GM21528 (cell line): ENCODE measurements around the gene B4GALT6.

Experiments used
- ATAC-seq: cut with Tn5 transposase; IDR thresholded peaks from one replicate; pipeline ENCODE4 v1.9.1; 2021; ENCODE audit warnings: mild to moderate bottlenecking, moderate library complexity; ENCODE audit not compliant: unreplicated experiment, low FRiP score

The B4GALT6 gene

DNA sequence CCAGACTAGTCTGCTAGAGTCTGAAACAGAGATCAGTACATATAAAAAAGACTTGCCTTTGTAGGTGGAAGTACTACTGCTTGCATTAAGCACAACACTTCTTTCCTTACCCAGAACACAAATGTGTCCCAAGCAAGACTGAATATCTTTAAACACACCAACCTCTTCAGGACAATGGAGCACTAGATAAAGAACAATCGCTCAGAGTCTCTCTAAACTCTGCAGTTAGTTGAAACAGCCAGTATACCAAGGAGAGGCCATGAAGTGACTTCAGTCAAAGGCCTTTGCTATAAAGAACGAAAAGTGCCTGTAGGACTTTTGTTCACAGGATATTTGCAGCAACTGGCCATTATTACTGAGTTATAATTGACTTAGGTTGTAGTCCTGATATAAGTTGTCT lies 9.9 kb upstream of the B4GALT6 start:
- ATAC-seq, result no peak

GRCh38 chr18:31688606-31689005 lies 4.2 kb upstream of the B4GALT6 start:
- ATAC-seq, result no peak

GRCh38 chr18:31686986-31687928 lies 2.9 kb upstream of the B4GALT6 start:
- ATAC-seq, result no peak

DNA sequence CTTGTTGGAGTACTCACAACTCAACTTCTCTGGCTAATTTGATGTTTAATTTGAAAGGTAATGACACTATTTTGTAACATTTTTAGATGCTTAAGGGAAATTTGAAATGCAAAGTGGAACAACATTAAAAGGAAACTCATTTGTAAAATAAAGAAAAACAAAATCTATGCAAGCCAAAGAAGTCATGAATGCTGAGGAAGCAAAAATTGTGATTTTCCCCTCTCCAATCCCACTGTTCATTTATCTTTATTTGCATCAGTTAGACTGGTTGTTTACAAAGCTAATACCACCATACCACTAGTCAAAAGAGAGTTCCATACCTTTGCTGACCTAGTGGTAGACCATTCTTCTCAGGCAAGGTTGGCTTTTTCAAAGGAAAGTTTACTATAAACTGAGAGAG lies 2.2 kb upstream of the B4GALT6 start:
- ATAC-seq, result no peak

DNA sequence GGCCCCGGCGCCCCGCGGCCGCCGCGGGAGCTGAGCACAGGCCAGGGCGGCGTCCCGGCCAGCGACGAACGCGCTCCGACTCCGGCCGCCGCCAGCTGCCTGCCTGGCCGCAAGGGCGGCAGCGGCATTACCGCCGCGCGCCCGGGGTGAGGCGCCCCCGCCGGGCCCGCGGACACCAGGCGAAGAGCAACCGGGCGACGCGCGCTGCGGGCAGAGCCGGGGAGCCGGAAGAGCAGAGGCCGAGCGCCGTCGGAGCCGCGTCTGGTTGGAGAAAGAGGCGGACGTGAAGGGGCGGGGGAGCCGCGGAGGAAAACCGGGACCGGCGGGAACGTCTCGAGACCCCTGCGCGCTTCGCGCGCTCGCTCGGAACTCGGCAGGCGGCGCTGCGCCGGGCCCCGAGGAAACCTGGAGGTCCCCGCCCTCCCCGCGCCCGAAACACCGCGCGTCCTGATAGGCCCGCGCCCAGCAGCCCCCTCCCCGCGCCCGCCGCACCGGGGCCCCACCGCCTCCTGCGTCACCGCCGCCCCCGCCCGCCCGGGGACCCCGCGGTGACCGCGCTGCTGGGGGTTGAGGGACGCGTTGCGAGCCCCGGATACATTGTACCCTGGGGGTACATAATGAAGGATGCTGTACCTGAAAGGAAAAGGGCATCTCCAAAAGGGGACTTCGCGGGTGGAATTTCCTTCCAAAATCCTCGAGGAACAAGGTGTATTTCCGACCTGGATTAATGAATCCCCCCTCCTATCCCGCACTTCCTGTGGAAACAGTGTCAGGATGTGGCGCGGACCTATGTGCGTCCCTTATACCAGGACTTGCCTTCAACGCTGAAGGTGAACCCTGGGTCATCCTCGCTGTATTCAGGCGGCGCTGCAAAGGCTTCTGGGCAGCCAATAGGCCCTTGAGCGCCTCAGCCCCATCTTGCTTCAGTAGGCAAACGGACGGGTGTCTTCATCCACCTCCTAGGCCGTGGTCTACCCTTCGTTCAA lies 1.0 kb upstream of the B4GALT6 start:
- peak; percentile 77 for ATAC-seq

DNA sequence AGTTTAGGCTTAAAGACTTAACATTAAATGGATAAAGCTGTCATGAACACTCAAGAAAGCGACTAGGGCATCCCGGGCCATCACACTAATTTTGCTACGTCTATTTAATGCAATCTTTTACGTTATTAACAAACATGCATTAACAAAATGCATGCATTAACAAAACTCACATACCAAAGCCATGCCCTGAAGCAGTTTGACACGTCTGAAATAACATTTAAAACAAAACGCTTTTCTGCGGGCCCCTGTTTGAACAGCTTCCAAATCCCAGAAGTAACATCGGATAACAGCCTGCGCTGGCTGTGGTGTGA lies 458 bp downstream of the B4GALT6 start:
- no peak for ATAC-seq

GRCh38 chr18:31683106-31683505 lies 1.3 kb downstream of the B4GALT6 start:
- ATAC-seq, result no peak

- ATAC-seq, result no peak
These were observed 3.4 kb downstream of the B4GALT6 start for GRCh38 chr18:31680831-31681568.

DNA sequence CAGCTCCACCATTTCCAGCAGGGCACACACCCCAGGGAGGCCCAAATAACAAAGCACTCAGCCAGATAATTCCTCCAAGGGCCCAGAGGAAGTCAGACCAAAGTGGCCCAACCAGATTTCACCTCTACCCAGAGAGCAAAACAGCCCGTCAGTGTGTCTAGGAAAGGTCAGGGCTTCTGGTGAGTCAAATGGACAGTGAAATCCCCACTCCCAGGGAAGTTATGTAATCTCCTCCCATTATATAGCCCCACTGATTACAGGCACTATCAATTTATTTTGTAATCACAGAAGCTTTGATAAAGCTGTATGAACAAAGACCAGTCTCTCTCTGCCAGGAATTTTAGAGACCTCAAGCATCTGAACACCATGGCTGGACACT lies 4.0 kb downstream of the B4GALT6 start:
- no peak for ATAC-seq

GRCh38 chr18:31679791-31680432 lies 4.5 kb downstream of the B4GALT6 start:
- no peak for ATAC-seq

DNA sequence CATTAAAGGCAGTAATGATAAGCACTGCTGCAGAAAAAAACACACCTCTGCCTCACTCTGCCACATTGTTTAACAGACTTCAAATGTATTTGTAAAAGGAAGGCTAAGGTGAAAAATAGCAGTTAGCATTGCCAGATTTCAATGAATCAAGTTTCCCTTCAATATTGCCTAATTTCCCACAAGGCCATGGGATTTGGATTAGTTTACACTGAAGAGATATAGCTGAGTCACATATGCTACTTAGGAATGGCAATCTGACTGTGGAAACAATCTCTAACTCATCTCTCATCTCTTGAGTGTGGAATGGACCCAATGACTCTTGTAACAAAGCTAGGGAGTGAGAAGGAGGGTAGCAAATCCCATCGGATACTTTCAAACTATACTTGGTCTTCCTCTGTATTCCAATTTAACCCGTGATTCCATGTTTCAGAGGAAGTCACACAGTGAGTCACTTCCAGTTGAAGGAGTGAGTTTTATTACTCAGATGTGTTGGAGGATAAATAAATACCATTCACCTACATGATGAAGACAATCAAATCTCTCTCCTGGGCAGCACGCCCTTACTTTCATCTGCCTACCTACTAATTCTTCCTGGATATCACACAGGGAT lies 5.1 kb downstream of the B4GALT6 start:
- no peak for ATAC-seq

DNA sequence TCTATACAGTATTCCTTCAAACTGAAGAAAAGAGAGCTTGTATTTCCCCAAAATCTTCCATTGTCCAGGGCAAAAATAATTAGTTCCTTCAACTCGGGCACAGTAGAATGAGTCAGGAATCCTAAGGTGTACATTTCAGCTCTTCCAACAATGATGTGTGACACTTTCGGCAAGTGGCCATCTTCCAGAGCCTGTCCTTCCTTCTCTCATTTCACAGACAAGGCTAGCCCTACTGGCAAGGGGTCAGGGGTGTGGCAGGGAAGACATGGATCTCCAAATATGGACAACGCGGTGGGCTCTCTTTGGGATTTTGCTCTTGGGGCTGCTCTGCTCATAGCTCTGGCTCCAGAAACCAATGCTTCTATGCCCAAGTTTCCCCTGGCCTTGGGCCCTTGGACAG lies 6.0 kb downstream of the B4GALT6 start:
- no peak for ATAC-seq

GRCh38 chr18:31677592-31677991 lies 6.8 kb downstream of the B4GALT6 start:
- ATAC-seq, result no peak

- no peak for ATAC-seq
These were observed 9.0 kb downstream of the B4GALT6 start for GRCh38 chr18:31675404-31675803.

GRCh38 chr18:31672628-31673135 lies 11.7 kb downstream of the B4GALT6 start:
- no peak for ATAC-seq

- no peak for ATAC-seq
These were observed 12.4 kb downstream of the B4GALT6 start for GRCh38 chr18:31671951-31672350.

DNA sequence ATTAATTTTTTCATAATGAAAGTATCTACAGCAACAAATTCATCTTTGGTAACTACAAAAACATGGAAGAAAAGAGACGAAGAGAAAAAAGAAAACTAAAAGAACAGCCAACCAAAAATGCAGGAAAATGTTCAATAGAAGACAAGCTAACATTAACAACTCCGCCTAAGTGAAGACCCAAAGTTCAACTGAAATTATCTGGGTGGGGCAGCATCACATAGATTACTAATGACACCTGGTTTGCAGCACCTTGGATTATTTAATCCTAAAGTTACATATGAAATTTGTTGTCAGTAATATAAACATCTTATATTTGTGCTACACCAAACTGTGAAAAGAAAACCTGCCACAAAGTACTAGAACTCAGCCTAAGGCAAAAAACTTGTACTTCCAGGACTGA lies 14.8 kb downstream of the B4GALT6 start:
- ATAC-seq, result no peak

GRCh38 chr18:31667185-31667584 lies 17.2 kb downstream of the B4GALT6 start:
- no peak for ATAC-seq

- no peak for ATAC-seq
These were observed 18.3 kb downstream of the B4GALT6 start for GRCh38 chr18:31666055-31666454.

GRCh38 chr18:31664101-31664500 lies 20.3 kb downstream of the B4GALT6 start:
- ATAC-seq, result no peak
